HT-29 (cell line): ENCODE measurements around the gene RAB9B. TPM values are rescaled to one million over a fixed set of nuclear protein-coding genes. Genes with fewer than 3 reads are reported as not detected.

Experiments used
- small RNA-seq: library from RNA; depleted of rRNA; stranded (forward); fragments of <200 nt; gene quantifications from one replicate; pipeline ENCODE3, GENCODE V24; 2014
- total RNA-seq: library from RNA; depleted of rRNA; stranded (reverse); fragments of >200 nt; shearing (Covaris generic); gene quantifications from 2 replicates; pipeline ENCODE4 v1.2.3, GENCODE V29; 2014; rRNA removed

RAB9B gene
- total RNA-seq, 1 experiment from 2014 or later: not detected

Small RNA genes within 50 kb of the gene (small RNA-seq; reads per million reads assigned to genes)
- 0.22 reads per million for gene RNA5SP511

Other genes with a start within 250 kb of the RAB9B start
- gene TCEAL4, start 246.7 kb downstream of the RAB9B start, total RNA-seq: 2.2 and 3.2 TPM in 2 replicates
- gene TCEAL3, start 224.3 kb downstream of the RAB9B start, total RNA-seq: 0.31 and 0.71 TPM in 2 replicates
- gene TCEAL1, start 203.3 kb downstream of the RAB9B start, total RNA-seq: 5.6 and 8.4 TPM in 2 replicates
- gene MORF4L2, start 145.6 kb downstream of the RAB9B start, total RNA-seq: 185 and 224 TPM in 2 replicates
- gene TMEM31, start 121.3 kb downstream of the RAB9B start, total RNA-seq: not detected in 2 replicates
- gene PLP1, start 55.4 kb downstream of the RAB9B start, total RNA-seq: not detected in 2 replicates
- gene TMSB15B, start 130.4 kb upstream of the RAB9B start, total RNA-seq: not detected in 2 replicates
- gene H2BW1, start 181.5 kb upstream of the RAB9B start, total RNA-seq: not detected in 2 replicates
- gene H2BW2, start 207.7 kb upstream of the RAB9B start, total RNA-seq: not detected in 2 replicates
- not detected in 2 replicates for gene TMSB15C, start 244.0 kb upstream of the RAB9B start, total RNA-seq